COR-L47 (cell line): ENCODE results near the gene CCDC126.
"Not testable (repeated sequence)": the region's sequence is repeated elsewhere in the genome, so short reads cannot be mapped to it uniquely, and the experiment has no call there.

Source experiments
- DNase-seq: peaks from one replicate; lab custom pipeline; 2025; lab: John Stamatoyannopoulos, UW

The CCDC126 gene, protein sequence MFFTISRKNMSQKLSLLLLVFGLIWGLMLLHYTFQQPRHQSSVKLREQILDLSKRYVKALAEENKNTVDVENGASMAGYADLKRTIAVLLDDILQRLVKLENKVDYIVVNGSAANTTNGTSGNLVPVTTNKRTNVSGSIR

DNA sequence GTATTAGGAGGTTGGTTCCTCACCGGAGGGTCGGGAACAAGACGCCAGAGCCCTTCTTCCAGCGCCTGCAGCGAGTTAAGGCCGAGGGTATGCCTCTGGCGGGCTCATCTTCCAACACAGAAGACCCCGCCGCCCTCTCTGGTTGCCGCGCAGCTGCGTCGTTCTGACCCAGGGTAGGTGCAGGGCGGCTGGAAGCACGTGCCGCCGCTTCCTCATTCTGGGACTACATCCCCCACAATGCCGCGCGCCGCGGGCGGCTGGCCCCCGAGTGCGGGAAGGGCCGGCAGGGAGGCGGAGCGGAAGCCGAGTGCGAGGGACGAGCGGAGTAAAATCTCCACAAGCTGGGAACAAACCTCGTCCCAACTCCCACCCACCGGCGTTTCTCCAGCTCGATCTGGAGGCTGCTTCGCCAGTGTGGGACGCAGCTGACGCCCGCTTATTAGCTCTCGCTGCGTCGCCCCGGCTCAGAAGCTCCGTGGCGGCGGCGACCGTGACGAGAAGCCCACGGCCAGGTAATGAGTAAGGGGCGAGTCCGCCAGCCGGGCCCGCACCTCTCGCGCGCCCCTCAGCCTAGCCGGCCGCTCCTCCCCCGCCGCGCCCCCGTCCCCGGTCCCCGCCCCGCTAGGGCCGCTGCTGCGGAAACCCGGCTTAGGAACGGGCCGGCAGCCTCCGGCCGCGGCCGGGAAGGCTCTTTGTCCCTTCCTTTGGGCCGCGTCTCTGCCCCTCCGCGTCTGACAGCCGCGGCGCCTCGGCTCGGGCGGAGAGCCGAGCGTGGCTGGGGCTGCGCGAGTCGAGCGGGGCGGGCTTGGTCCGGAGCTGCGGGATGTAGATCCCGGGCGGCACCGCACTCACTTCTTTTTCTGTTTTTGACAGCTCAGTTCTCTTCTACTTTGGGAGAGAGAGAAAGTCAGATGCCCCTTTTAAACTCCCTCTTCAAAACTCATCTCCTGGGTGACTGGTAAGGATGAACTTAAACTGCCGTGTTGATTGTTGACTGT, at the start of gene CCDC126:
CCDC126 (plus strand) TSS at position 289 of the 998 bp plus-strand sequence. CDS start 13,934 bp downstream, outside the sequence.
- DNase-seq = peak; percentile 88

DNA sequence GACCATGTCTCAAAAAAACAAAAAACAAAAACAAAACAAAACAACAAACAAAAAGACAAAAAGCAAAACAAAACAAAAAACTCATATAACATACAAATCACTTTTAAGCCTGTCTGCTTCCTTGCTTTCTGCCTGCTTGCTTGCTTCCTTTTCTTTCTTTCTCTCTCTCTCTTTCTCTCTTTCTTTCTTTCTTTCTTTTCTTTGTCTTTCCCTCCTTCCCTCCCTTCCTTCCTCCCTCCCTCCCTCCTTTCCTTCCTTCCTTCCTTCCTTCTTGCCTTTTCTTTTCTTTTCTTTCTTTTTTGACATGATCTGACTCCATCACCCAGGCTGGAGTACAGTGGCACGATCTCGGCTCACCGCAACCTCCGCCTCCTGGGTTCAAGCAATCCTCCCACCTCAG, 49.5 kb upstream of the CCDC126 start:
- no peak for DNase-seq

- no peak for DNase-seq
These were observed 38.9 kb upstream of the CCDC126 start for GRCh38 chr7:23558303-23558702.

DNA sequence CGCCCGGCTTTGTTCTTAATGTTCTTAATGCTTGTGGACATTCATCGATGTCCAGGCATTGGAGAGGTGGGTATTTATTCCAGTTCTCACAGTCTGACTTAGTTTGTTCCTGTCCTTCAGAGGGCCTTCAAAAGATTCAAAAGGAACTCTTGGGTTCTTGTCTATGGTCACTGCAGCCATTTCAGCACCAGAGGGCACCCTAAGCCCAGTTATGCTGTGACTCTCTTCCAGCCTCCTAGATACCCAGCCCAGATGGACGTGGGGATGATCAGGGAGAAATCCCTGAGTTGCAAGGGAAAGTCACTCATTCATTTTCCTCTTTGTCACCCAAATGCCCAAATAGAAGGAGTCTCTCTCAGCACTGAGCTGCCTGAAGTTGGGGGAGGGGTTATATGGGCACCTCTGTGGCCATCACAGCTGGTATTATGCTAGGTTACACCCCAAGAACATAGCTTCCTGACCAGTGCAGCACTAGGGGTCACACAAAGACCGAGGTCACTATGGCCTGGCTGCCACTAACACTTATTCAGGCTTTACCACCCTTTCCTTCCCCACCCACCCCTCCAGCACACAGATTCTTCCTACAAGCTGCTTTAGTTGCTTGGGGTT, 26.5 kb upstream of the CCDC126 start:
- DNase-seq = peak; percentile 63

- not testable (repeated sequence) for DNase-seq
These were observed 15.2 kb upstream of the CCDC126 start for GRCh38 chr7:23581975-23582374.

DNA sequence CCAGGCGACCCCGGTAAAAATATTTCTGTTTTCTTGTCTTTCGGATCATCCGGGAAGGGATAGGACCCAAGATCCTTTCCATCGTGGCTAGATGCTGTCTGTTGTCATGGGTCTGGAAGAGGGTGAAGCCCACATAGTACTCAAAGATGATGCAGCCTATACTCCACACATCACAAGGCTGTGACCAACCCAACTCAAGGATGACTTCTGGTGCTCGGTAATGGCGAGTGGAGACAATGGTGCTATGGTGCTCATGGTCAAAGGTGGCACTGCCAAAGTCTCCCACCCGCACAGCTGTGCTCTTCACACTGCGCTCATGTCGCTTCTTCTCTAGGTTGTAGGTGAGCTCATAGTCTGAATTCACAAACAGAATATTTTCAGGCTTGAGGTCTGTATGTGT, 11.9 kb upstream of the CCDC126 start:
- DNase-seq = not testable (repeated sequence)

GRCh38 chr7:23586159-23586558, 11.0 kb upstream of the CCDC126 start:
- no peak for DNase-seq

GRCh38 chr7:23590529-23590928, 6.7 kb upstream of the CCDC126 start:
- DNase-seq = no peak

DNA sequence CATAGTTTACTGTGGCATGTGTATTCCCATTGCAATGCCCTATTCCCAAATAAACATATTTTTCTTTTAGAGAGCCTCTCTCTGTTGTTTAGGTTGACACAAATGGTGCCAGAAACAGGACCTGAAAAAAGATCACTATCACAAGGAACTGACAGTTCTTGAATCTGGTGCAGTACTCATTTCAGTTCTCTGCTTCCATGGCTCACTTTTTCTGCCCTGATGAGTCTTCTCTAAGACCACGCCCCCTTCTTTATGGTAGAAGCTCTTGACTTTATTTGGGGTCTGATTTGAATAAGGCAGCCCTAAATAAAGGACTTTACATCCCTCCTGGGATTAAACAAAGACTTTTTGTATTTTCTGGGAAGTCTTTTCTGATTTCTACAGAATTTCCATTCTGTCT, 3.5 kb upstream of the CCDC126 start:
- no peak for DNase-seq

DNA sequence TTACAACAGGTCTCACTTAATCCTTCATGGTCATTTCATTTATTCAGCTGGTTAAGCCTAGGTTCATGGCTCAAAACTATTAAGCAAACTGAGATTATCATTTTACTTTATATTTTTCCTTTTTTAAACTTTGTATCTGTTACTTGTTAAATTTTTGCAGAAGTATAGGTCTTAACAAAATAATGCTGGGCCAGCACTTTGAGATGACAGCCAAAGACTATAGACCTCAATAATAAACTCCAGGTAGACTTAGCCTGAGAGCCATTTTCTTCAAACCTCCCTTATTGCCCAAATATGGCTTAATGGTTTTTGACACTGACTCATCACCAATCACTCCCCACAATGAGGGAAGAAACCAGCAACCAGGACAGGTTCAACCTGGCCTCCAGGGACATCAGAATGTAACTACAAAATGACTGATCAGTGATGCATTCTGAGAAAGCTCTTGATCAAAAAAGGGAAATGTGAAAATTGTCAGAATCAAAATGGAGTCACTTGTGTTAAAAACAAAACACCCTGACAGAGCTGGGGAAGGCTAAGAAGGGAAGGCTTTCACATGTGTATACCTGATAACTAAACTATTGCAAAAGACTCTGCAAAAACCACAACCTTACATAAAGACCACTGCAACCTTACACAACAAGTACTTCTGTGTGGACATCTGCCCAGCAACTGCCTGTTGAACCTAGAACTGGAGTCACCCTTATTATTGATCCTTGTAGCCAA, 2.1 kb upstream of the CCDC126 start:
- DNase-seq = no peak

GRCh38 chr7:23598296-23598695, 1.1 kb downstream of the CCDC126 start:
- no peak for DNase-seq

GRCh38 chr7:23600236-23600635, 3.1 kb downstream of the CCDC126 start:
- no peak for DNase-seq

- DNase-seq = no peak
These were observed 6.6 kb downstream of the CCDC126 start for GRCh38 chr7:23603632-23604295.

- DNase-seq = no peak
These were observed 7.1 kb downstream of the CCDC126 start for GRCh38 chr7:23604296-23604640.

DNA sequence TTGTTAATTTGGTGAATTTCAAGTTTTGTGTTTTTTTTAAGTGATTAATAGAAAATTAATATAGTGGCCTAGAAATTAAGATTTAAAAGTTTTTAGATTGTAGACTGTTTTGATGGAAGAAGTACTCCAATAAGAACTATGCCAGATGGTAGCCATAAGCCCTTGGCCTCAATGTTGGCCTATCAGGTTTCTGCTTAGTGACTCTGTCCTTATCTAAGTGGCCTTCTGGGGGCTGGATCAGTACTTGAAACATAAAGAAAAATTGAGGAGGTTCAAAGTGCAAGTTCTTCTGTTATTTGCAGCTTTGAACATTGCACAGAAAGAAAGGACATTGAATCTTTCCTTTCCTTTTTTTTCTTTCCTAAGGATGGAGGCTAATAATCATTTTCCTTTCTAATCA, 9.9 kb downstream of the CCDC126 start:
- no peak for DNase-seq

GRCh38 chr7:23607866-23608265, 10.7 kb downstream of the CCDC126 start:
- no peak for DNase-seq

- no peak for DNase-seq
These were observed 18.1 kb downstream of the CCDC126 start for GRCh38 chr7:23615331-23615730.

DNA sequence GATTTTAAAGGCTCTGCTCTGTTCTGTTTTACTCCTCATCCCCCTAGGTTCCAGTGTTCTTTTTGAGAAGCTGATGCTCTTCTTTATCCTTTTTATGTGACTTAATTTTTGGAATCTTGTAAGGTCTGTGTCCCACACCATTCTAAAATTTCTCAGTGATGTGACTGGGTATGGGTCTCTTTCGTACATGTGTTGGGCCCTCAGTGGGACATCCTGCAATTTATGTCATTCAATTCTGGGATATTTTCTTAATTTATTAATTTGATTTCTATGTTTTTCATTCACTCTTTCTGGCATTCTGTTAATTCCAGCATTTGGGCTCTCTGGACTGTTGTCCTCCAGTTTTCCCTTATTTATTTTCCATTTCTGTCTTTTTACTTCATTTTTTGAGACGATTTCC, 19.4 kb downstream of the CCDC126 start:
- no peak for DNase-seq

DNA sequence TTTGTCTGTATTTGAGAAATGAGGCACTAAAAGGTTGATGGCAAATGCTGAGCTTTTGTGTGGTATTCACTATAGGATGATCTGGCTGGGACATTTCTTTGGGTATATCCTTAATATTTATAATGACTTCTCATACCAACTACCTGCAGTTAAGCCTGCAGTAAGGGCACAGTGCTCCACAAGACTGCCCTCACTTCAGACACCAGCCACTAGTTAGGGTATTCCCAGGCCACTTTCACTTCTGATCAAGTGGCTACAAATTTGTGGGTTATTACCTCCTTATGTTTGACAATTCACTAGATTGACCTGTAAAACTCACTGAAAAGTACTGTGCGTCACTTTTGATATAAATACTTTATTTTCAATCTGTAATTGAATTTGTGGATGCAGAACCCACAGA, 20.3 kb downstream of the CCDC126 start:
- DNase-seq = no peak

- no peak for DNase-seq
These were observed 21.1 kb downstream of the CCDC126 start for GRCh38 chr7:23618241-23618640.

GRCh38 chr7:23619141-23619540, 22.0 kb downstream of the CCDC126 start:
- DNase-seq = no peak

GRCh38 chr7:23622506-23622925, 25.3 kb downstream of the CCDC126 start:
- no peak for DNase-seq
